Epithelial cell of esophagus (primary cell): ENCODE results near the gene FKBP5.
"Not testable (repeated sequence)": the region's sequence is repeated elsewhere in the genome, so short reads cannot be mapped to it uniquely, and the experiment has no call there.

Experiments
- DNase-seq: peaks from one replicate; pipeline ENCODE4 v3.0.0; 2010; ENCODE audit warnings: low read depth
- H3K4me3 ChIP-seq: 2 replicates; pipeline ENCODE4 v1.5.1; 2011; ENCODE audit warnings: mild to moderate bottlenecking, low read length, control low read depth
- TF ChIP-seq, protein P1 (sequence below): IDR thresholded peaks from 2 replicates; pipeline ENCODE4 v1.5.1; 2011; ENCODE audit warnings: low read depth, mild to moderate bottlenecking, low read length, control low read depth, inconsistent platforms; ENCODE audit not compliant: insufficient read depth; ENCODE audit errors: missing control alignments

The FKBP5 gene

DNA sequence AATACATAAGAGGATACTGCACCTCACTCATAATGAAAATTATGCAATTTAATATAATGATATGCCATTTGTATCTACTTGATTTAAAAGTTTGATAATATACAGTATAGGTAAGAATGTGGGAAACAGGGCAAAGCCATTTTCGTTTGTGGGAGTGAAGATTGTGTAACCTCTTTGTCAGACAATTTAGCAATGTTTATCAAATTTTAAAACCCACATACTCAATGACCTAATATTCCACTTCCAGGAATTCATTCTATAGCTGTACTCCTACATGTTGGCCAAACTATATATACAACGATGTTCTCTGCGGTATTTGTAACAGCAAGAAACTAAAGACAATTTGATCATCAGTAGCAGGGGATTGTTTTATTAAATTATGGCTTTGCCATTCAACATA, 17.8 kb upstream of the FKBP5 start:
- TF ChIP-seq, protein P1, sequence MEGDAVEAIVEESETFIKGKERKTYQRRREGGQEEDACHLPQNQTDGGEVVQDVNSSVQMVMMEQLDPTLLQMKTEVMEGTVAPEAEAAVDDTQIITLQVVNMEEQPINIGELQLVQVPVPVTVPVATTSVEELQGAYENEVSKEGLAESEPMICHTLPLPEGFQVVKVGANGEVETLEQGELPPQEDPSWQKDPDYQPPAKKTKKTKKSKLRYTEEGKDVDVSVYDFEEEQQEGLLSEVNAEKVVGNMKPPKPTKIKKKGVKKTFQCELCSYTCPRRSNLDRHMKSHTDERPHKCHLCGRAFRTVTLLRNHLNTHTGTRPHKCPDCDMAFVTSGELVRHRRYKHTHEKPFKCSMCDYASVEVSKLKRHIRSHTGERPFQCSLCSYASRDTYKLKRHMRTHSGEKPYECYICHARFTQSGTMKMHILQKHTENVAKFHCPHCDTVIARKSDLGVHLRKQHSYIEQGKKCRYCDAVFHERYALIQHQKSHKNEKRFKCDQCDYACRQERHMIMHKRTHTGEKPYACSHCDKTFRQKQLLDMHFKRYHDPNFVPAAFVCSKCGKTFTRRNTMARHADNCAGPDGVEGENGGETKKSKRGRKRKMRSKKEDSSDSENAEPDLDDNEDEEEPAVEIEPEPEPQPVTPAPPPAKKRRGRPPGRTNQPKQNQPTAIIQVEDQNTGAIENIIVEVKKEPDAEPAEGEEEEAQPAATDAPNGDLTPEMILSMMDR = no peak
- H3K4me3 ChIP-seq = no peak overlapping the region
- peak; percentile 55 for DNase-seq

DNA sequence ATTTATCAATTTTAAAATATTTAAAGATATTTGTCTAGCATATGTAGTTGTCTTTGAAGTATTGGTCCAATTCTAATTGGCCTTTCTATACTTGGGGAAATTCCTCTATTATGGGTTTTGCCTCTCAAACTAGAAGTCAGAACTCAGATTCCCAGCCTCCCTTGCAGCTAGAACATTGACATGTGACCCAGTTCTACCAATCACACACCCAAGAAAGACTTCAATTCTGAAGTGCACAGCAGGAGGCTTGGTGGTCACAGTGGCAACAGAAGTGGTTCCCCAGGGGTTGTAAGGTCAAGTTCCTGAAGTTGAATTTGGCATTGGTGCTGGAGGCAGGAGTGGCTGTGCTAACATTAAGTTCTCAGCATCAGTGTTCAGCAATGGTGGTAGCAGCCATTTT, 14.8 kb upstream of the FKBP5 start:
- no peak overlapping the region for H3K4me3 ChIP-seq
- DNase-seq = no peak
- TF ChIP-seq, protein P1 = no peak

GRCh38 chr6:35698858-35699257, 10.1 kb upstream of the FKBP5 start:
- DNase-seq = no peak
- TF ChIP-seq, protein P1 = no peak
- no peak overlapping the region for H3K4me3 ChIP-seq

- H3K4me3 ChIP-seq = not testable (repeated sequence)
- peak; percentile 25 for DNase-seq
These were observed 9.7 kb upstream of the FKBP5 start for GRCh38 chr6:35698430-35698829.

GRCh38 chr6:35694462-35694861, 5.7 kb upstream of the FKBP5 start:
- DNase-seq = peak; percentile 57
- H3K4me3 ChIP-seq = no peak overlapping the region
- TF ChIP-seq, protein P1 = no peak

DNA sequence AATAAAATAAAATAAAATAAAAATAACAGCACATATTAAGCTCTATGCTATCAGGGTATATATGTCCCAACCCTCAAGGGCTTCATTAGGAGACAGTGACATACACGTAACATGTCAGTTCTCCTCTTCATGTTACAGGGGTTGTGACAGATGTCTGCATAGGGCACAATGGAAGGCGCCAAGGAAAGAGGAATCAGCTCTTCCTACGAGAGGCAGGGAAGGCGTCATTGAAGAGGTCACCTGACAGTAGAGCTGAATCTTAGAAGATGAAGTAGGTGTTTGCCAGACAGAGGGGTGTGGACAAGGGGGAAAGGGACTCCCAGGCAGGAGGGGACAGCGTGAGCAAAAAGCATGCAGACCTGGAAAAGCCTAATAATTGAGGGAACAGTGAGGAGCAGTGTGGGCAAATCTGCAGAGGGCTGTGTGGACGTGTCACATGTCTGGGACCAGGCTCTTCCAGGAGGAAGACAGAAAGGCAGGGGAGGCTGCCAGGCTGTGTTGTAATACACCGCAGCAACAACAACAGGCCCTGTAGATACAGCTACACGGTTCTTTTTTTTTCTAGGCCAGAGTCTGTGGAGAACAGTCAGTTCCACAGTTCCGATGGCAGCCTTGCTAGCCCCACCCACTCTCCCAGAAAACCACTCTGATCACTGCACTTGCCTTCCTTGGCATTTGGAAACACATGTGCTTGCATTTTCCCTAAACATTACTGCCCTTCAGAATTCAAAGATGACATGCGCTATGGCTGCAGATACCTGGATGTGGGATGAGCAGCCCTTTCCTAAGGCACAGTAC, 2.5 kb upstream of the FKBP5 start:
- TF ChIP-seq, protein P1 = no peak
- no peak overlapping the region for H3K4me3 ChIP-seq
- DNase-seq = peak; percentile 44

DNA sequence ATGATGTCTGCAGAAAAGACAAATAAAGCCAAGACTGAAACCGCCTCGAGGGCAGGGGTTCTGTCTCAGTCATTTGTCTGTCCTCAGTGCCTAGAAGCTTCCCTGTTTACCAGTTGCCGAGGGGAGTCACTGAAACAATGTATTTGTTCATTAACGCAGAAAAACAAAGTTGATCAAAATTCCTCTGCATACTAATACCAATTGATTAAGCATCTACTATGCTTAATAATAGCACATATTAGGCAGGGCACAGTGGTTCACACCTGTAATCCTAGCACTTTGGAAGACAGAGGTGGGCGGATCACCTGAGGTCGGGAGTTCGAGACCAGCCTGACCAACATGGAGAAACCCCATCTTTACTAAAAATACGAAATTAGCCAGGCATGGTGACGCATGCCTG, 1.8 kb upstream of the FKBP5 start:
- TF ChIP-seq, protein P1 = no peak
- DNase-seq = no peak
- no peak overlapping the region for H3K4me3 ChIP-seq

DNA sequence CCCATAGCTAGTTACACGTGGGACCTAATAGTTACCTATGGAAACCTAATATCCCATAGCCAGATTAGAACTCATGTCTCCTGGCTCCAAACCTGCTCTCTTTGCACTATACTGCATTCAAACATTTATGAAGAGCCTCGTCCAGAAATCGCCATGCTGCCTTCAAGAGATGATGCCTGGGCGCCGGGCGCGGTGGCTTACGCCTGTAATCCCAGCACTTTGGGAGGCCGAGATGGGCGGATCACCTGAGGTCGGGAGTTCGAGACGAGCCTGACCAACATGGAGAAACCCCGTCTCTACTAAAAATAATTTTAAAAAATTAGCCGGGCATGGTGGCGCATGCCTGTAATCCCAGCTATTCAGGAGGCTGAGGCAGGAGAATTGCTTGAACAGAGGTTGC, 1.3 kb upstream of the FKBP5 start:
- H3K4me3 ChIP-seq, DNase-seq: not testable (repeated sequence)
